ENCODE results near the gene ZBTB38. TPM values are rescaled to one million over a fixed set of nuclear protein-coding genes. Genes with fewer than 3 reads are reported as not detected.

ZBTB38 gene
- total RNA-seq, 1 donor from 2014 or later = 102 TPM

DNA sequence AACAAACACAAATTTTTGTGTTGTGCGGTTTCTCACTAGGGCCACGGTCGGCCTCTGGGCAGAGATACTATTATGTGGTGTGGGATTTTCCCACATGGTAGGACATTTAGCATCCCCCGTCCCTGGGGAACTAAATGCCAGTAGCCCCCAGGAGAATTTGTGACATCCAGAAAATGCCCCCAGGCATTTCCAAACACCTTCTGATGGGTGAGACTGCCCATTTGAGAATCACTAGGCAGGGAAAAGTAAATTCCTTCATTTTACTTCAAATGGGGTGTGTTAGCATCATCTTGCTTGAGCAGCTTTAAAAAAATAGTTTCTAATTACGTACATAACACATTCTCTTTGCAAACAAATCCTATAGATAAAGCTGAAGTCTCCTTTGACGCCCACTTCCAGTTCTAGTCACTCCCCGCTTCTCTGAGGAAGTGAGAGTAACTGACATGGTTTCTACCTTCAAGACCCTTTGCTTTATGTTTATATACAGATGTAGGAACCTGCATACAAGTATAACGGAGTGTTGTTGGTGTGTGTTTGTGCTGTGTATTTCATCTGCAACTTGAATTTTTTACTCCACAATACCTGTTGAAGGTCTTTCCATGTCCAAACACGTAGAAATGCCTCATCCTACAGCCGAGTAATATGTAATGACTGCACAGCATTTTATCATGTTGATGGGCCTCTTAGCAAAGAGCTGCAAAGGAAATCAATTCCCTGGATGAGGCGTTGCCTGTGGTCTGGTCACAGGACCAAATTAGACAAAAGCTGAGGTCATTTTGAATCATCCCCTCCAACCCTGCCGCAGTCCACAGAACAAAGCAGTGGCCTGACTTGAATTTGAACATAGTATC is 31.4 kb upstream of the ZBTB38 start:
- no peak for DNase-seq (ENCODE audit: missing footprints)
- intact Hi-C loops (cut with DNase I) = no loop called here
- ATAC-seq = no peak

DNA sequence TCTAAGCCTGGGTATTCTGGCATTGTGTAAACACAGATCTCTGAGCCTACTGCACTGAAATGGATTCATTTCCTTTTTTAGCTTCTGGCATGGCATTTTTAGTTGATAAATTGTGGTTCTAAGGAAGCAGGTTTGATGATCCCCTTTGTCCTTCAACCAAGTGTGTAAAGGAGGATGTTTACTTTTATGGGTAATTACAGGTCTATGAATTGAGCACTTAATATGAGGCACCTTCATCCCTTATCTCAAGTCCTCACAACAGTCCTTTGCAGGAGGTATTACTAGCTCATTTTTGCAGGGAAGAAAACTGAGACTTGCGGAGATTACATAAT is 30.8 kb upstream of the ZBTB38 start:
- DNase-seq (ENCODE audit: missing footprints) (no peak), ATAC-seq (no peak)
- intact Hi-C loops (cut with DNase I) = no loop called here

DNA sequence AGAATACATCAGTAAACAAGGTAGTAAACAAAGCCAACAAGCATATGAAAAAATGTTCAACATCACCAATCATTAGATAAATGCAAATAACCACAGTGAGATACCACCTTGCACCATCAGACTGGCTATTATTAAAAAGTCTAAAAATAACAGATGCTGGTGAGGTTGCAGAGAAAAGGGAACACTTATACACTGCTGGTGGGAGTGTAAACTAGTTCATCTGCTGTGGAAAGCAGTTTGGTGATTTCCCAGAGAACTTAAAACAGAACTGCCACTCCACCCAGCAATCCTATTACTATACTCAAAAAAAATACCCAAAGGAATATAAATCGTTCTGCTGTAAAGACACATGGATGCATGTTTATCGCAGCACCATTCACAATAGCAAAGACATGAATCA is 30.3 kb upstream of the ZBTB38 start:
- ATAC-seq = no peak
- intact Hi-C loops (cut with DNase I) = no loop called here
- DNase-seq (ENCODE audit: missing footprints) = no peak

DNA sequence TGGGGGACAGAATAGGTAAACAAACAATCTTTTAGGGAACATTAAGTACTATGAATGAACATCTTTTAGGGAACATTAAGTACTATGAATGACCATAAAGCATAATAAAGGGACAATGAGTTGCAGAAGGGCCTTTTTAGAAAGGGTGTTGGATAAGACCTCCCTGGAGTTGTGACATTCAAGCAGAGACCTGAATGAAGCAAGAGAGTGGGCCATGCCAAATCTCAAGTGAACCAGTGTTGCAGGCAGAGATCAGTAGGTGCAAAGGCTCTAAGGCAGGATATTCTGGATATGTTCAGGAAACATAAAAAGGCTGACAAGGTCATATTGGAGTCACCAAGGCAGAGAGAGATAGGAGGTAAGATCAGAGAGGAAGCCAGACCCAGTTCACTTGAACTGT is 29.4 kb upstream of the ZBTB38 start:
- ATAC-seq (no peak), DNase-seq (ENCODE audit: missing footprints) (no peak)
- intact Hi-C loops (cut with DNase I) = no loop called here

DNA sequence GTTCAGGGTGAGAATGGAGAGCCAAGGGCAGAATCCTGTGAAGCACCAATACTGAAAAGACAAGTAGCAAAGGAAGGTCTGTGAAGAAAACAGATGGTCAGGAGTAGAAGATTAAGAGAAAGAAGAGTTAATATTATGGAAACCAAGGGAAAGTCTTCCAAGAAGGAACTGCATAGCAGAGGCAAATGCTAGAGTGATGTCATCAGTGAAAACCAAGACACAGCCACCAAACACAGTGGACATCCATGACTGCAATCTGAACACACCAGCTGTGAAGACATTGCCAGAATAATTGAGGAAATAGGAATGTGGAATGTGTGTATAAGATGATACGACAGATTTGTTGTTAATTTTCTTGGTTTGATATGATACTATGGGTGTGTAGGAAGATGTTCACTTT is 26.8 kb upstream of the ZBTB38 start:
- no peak for ATAC-seq
- intact Hi-C loops (cut with DNase I) = no loop called here
- DNase-seq (ENCODE audit: missing footprints) = no peak

DNA sequence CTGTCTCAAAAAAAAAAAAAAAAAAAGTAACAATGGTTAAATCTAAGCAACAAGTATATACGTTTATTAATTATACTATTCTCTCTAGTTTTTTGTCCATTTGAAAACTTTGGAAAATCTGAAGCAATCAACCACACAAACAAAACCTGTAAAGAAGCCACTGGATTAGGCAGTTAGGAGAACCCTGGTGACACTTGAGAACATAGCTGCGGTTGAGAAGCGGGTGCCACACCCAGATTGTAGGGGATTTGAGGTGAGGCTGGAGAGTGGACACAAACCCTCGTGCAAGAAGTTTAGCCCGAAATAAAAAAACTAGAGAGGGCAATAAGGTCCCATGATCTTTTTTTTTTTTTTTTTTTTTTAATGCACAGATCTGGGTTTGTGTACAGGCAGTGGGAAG is 25.9 kb upstream of the ZBTB38 start:
- ATAC-seq (no peak), DNase-seq (ENCODE audit: missing footprints) (no peak)
- intact Hi-C loops (cut with DNase I) = no loop called here

DNA sequence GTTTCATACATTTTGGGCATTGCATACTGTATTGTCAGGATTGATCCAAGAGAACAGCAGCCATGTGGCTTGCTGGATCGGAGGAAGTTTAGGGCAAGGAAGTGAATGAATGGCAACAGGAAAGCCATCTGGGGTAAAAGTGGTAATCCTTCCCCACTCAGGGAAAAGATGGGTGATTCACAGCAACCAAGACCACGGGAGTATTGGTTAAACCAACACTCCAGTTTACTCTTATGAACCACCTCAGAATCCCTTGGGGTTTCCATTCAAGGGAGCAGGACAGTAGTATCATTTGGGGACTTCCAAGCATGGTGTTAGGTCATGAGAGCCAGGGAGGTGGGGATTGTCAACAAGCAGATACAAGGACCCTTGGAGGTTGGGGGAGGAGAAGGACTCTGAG is 25.2 kb upstream of the ZBTB38 start:
- intact Hi-C loops (cut with DNase I) = no loop called here

DNA sequence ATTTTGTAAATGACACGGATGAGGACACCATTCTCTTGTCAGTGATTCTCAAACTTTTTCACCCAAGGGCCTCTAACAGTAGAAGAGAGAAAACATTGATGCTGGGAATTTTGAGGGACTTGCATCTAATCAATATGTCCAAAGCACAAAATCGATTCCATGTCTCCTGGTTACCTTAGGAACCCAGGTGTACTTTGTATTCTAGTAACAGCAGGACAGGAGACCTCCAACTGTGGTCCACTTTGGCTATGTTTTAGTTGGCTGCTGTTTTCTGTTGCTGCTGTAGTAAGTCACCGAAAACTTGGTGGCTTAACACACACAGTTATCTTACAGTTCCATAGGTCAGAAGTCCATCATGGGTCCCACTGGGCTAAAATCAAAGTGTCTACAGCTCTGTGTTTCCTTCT is 24.4 kb upstream of the ZBTB38 start:
- DNase-seq (ENCODE audit: missing footprints) = no peak
- intact Hi-C loops (cut with DNase I) = no loop called here
- ATAC-seq = no peak

More for the DNA sequence above, 25.2 kb upstream of the ZBTB38 start:
- ATAC-seq (no peak), DNase-seq (ENCODE audit: missing footprints) (no peak)

DNA sequence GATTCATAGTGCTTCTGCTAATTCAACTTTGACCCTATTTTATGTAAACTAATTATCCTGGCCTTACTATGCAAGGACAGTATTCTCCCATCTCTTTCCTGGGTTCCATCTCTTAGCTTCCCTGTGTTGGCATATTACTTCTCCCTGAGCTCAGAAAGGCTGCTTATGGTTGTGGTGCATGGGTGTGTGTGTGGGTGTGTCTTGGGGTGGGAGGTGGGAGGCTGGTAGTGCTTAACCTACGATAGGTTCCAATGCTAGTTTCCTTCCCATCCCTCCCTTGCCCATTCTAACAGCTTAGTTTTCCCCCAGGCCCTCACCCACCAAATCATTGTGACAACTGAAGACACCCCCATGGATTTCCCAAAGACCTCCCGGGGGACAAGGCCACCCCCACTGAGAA is 22.8 kb upstream of the ZBTB38 start:
- ATAC-seq = no peak

DNA sequence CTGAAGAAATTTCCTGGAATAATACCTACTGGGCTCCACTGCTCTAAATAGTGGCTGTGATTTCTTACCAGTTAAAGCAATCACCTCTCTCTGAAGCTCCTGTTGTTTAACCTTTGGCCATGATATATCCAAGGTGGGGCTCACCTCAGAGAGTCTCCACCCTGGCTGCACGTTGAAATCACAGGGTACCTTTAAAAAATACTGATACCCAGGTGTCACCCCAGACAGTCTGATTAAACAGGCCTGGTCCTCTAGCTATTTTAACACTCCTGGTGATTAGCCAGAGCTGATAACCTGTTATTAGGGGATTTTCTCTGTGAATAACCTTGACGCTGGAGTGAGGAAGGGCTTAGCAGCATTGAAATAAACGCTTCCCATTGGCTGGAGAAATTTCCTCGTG is 22.3 kb upstream of the ZBTB38 start:
- ATAC-seq (no peak), DNase-seq (ENCODE audit: missing footprints) (no peak)
- intact Hi-C loops (cut with DNase I) = no loop called here

More for the DNA sequence above, 22.8 kb upstream of the ZBTB38 start:
- DNase-seq (ENCODE audit: missing footprints) = no peak
- intact Hi-C loops (cut with DNase I) = no loop called here

DNA sequence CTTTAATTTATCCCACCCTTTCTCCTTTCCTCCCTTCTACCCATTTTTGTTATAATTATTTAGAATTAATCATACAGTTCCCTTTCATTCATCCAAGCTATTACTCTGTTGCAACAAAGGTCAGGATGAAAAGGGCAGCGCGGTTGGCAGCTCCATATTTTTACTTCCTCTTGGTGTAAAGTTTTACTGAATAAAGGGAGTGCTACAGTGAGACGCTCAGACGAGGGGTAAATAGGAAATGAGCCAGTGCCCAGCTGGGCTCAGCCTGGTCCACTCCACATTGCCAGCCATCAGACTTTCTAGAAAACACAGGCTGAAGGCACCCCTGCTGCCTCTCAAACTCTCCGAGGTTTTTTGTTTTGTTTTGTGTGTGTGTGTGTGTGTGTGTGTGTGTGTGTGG is 21.9 kb upstream of the ZBTB38 start:
- intact Hi-C loops (cut with DNase I) = no loop called here
- DNase-seq (ENCODE audit: missing footprints) (no peak), ATAC-seq (no peak)

DNA sequence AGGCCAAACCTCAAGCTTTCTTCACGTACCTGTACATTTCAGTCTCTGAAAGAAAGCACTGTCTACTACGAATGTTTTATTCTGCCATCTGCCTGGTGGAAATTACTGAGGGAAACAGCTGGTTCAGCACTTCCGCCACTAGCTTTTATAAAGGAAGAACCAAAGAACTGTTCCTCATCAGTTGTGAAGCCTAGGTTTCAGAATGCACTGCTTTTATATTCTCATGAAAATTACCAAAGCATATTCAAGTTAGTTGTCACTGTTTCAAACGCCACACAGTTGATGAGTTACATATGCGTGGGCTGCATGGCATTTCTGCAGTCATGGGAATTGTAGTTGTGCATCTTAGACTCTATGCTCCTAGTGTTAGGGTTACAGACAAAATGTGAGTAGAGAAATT is 21.5 kb upstream of the ZBTB38 start:
- DNase-seq (ENCODE audit: missing footprints) (no peak), ATAC-seq (no peak)
- intact Hi-C loops (cut with DNase I) = no loop called here

DNA sequence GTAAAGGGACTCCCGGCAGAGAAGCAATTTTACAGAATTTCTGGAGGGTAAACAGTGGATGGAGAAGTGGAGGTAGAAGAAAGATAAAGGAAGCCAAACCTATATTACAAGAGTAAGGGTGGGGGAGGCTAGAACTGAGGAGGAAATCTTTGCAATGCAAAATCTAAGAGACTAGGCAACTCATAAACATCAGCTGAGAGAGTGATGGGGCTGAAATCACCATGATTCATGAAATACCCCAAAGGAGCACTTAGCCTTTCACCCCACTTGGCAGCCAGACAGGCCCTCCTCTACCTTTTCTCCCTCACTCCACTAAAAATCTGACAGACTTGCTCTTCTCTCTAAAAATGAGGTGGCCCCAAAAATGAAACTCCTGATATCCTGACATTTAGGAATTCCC is 19.5 kb upstream of the ZBTB38 start:
- DNase-seq (ENCODE audit: missing footprints) (no peak), ATAC-seq (no peak)
- intact Hi-C loops (cut with DNase I) = no loop called here

DNA sequence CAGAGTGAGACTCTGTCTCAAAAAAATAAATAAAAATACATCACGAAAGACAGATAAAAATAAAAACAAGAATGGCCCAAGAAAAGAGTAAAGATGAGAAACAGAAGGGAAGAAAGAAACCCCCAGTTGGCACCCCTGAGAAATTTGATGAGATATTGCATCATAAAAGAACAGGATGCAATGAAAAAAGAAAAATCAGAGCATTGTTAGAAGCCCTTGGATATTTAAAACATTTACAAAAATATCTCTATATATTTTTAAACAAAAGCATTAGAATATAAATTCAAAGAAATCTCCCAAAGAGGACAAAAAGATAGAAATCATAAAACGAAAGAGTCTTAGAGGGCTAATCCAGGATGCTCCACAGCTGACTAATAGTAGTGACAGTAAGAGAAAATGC is 18.6 kb upstream of the ZBTB38 start:
- intact Hi-C loops (cut with DNase I) = no loop called here
- ATAC-seq = no peak
- DNase-seq (ENCODE audit: missing footprints) = no peak

DNA sequence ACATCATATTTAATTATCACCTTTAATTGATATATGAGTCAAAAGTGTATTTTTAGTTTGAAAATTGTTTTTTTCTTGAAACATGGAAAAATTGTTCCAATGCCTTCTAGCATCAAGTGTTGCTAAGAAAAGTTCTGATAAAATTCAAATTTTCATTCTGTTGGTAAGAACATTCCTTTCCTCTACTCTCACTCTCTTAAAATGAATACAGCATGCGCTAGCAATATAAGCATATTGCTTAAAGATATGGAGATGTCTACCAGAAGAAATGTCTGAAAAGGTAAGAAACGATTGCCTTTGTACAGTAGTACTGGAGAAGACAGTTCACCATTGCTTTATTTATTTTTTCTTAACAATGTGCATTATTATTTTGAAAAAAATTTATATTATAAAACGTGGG is 17.6 kb upstream of the ZBTB38 start:
- ATAC-seq (no peak), DNase-seq (ENCODE audit: missing footprints) (no peak)
- intact Hi-C loops (cut with DNase I) = no loop called here

DNA sequence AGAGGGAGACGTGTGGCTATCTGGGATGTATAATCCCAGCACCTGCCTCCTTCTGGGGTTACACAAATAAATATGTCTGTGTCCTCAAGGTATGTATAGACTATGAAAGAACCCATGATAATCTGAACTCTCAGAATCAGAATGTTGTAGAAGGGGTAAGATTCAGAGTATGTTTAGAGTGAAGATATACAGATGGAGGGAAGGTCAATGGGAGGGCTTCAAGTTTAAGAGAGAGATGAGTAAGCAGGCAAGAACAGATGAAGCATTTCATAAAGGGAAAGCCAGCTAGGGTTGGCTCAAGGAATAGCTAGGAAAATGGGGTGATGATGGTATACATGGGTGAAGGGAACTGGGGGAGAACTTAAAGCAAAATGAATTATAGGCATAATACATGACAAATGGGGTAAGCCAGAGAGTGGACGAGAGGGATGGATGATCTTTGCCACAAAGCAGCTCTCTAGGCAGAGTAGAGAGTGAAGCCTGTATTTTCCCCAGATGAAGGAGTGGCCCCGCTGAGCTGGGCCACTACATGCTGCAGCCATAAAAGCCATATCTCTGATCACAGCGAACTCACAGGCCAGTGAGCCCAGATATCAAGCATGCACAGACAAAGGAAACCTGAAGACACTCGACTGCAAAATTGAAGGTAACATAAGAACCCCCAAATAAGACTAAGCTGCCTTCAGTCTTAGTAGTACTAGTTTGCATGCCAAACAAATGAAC is 15.9 kb upstream of the ZBTB38 start:
- ATAC-seq (no peak), DNase-seq (ENCODE audit: missing footprints) (no peak)
- intact Hi-C loops (cut with DNase I) = no loop called here

DNA sequence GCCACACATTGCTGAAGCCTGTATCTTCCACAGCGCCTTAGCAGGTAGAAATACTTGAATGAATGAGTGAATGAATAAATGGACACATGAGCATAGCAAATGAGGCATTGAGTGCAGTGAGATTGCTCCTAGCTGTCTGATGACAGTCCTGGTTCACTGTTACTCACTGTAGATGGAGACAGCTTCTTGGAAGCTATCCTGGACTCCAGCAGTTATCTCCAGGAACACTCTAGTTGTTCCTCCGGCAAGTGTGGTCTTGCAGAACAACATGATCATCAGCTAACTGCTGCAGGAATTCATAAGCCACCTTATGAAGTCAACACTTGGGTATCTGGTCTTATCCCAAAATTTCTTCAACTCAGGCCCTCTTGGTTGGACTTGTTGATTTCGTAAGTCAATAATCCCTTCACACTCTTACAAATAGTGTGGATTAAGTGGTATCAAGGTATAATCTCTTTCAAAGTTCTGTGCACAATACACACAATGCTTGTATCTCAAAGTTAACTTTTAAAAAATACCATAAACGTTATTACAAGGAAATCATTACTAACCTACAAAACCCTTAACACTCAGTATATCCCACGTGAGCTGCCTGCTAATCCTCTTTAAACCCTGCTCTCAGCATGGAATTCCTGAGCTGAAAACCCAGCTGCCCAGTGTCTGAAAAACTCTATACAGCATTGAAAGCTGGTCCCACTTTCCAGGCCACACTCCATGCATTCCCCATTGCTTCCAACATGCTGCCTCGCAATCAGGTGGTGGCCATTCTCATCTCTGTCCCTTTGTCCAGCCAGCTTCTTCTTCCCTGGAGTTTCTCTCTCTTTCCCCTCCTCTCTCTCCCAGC is 14.4 kb upstream of the ZBTB38 start:
- ATAC-seq (peak; percentile 86), DNase-seq (ENCODE audit: missing footprints) (no peak)
- intact Hi-C loops (cut with DNase I) = no loop called here

DNA sequence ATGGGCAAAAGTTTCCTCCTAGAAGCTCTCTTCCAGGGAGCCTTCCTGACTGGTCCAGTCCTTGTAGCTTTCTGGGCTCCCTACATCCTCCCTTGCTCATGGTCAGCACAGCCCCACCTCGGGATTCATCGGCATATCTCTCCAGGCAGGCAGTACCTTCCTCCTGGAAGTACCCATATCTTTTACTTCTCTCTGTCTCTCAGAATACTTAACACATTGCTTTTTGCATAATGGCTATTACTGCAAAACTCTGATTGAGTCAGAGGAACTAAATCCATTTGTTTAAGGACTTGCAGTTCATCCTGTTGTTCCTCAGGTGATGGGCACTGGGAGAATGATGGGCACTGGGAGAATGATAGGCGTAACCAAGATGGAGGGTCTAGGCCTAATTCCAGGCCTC is 13.8 kb upstream of the ZBTB38 start:
- ATAC-seq = no peak
- intact Hi-C loops (cut with DNase I) = no loop called here

DNA sequence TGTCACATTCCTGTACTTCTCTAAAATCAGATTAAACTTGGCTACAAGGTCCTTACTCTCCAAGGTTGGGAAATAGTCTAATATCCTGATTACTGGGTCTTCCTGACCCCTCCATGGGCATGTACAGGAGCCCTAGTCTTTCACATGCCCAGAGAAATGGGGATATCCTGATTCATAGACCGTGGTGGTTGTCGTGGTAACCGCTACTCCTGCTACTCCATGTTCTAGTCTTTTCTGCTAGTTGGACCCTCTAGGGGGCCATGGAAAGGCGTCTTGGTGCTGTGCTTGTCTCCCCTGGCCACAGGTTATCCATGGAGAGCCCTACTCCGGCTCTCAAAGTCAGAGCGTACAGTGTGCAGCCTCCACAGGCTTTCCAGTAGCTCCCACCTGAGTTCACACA is 13.1 kb upstream of the ZBTB38 start:
- DNase-seq (ENCODE audit: missing footprints) (no peak), ATAC-seq (no peak)
- intact Hi-C loops (cut with DNase I) = no loop called here

More for the DNA sequence above, 13.8 kb upstream of the ZBTB38 start:
- DNase-seq (ENCODE audit: missing footprints) = no peak

DNA sequence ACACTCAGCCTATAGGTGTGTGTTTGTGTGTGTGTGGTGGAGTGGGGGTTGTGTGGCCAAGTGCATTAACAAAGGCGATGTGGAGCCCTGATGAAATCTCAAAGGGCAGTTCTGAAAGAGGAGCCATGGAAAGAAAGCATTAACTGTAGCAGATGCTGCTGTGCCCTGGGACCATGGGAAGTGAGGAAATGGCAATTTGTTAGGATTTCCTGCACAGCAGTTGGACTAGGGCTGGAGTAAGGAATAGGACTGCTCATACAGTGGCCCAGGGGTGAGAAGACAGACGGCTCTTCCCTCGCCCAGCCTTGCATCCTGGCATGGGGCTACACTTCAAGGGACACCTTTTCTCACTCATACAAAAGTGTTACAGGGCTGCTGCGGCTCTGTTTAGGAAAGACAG is 12.3 kb upstream of the ZBTB38 start:
- ATAC-seq (no peak), DNase-seq (ENCODE audit: missing footprints) (no peak)
- intact Hi-C loops (cut with DNase I) = loop anchor here (2.0 kb wide), 1 partner anchor 43 kb away; no protein-coding TSS in a partner anchor
